SK-N-SH (cell line): ENCODE measurements around the gene KNSTRN. TPM values are rescaled to one million over a fixed set of nuclear protein-coding genes. Genes with fewer than 3 reads are reported as not detected.

ENCODE experiments used
- CTCF ChIA-PET: fragments of 300-600, 350-600 bp; formaldehyde crosslinking; extraction: SDS; loops from one replicate; lab custom pipeline; 2021; lab: Yijun Ruan, JAX
- POLR2A ChIA-PET: fragments of 350-600 bp; sonication (Branson Sonifier 250); formaldehyde crosslinking; extraction: SDS; loops from one replicate; lab custom pipeline; 2020; ENCODE audit warnings: antibody characterized with exemption, inconsistent platforms; lab: Yijun Ruan, JAX
- DNase-seq: peaks from one replicate; pipeline ENCODE4 v3.0.0; 2012
- H2AFZ ChIP-seq: fragments of 200-600 bp; sonication (generic); 2 replicates; pipeline ENCODE4 v1.8.1; 2016; ENCODE audit warnings: antibody characterized with exemption, mild to moderate bottlenecking, low read depth
- H3F3A ChIP-seq: fragments of 200-600 bp; sonication (generic); replicated peaks from 2 replicates; pipeline ENCODE3; 2016; ENCODE audit warnings: antibody characterized with exemption, mild to moderate bottlenecking; ENCODE audit not compliant: insufficient read depth
- H3K27ac ChIP-seq, 2 experiments: fragments of 200-500 bp in 1 of 2; fragments of 200-600 bp in 1 of 2; sonication (Bioruptor generic) in 1 of 2; sonication (generic), shearing (Covaris generic) in 1 of 2; 2 replicates each; pipeline versions ENCODE4 v1.5.1 to v1.6.1; 2014 to 2016; ENCODE audit warnings: low read depth in 2 of 2, inconsistent platforms in 1 of 2, low read length in 1 of 2, mild to moderate bottlenecking in 1 of 2, mixed read lengths in 1 of 2
- H3K27me3 ChIP-seq: fragments of 200-600 bp; sonication (generic), shearing (Covaris generic); 2 replicates; pipeline ENCODE4 v1.6.1; 2016; ENCODE audit warnings: mixed run types; ENCODE audit not compliant: insufficient read depth
- H3K36me3 ChIP-seq, 2 experiments: fragments of 200-500 bp in 1 of 2; fragments of 200-600 bp in 1 of 2; sonication (Bioruptor generic) in 1 of 2; sonication (generic) in 1 of 2; replicated peaks in 1 of 2; 2 replicates each; pipeline versions ENCODE3 to v1.5.1; 2014 to 2016; ENCODE audit warnings: low read length in 1 of 2, mild to moderate bottlenecking in 1 of 2; ENCODE audit not compliant: insufficient read depth in 2 of 2, control insufficient read depth in 1 of 2
- H3K4me1 ChIP-seq, 2 experiments: fragments of 200-500 bp in 1 of 2; fragments of 200-600 bp in 1 of 2; sonication (Bioruptor generic) in 1 of 2; sonication (generic), shearing (Covaris generic) in 1 of 2; 2 replicates each; pipeline versions ENCODE4 v1.5.1 to v1.6.1; 2014 to 2016; ENCODE audit warnings: low read depth in 1 of 2, low read length in 1 of 2, mixed run types in 1 of 2; ENCODE audit not compliant: insufficient read depth in 2 of 2, control insufficient read depth in 1 of 2
- H3K4me2 ChIP-seq: fragments of 200-600 bp; sonication (generic), shearing (Covaris generic); 2 replicates; pipeline ENCODE4 v1.6.1; 2017; ENCODE audit warnings: mixed run types
- H3K4me3 ChIP-seq, 2 experiments: fragments of 200-500 bp in 1 of 2; fragments of 200-600 bp in 1 of 2; sonication (Bioruptor generic) in 1 of 2; sonication (generic), shearing (Covaris generic) in 1 of 2; 2 replicates each; pipeline versions ENCODE4 v1.5.1 to v1.8.1; 2014 to 2016; ENCODE audit warnings: low read depth in 2 of 2, inconsistent platforms in 1 of 2, low read length in 1 of 2, mild to moderate bottlenecking in 1 of 2, mixed read lengths in 1 of 2, moderate library complexity in 1 of 2
- H3K79me2 ChIP-seq: fragments of 200-600 bp; sonication (generic); 2 replicates; pipeline ENCODE4 v1.8.1; 2017; ENCODE audit warnings: mild to moderate bottlenecking; ENCODE audit not compliant: insufficient read depth
- H3K9ac ChIP-seq: fragments of 200-600 bp; sonication (generic); 2 replicates; pipeline ENCODE4 v1.6.1; 2017; ENCODE audit warnings: mixed run types
- H3K9me2 ChIP-seq: fragments of 200-600 bp; sonication (generic); 2 replicates; pipeline ENCODE4 v1.6.1; 2017; ENCODE audit warnings: mixed run types
- H3K9me3 ChIP-seq: fragments of 200-600 bp; sonication (generic); 2 replicates; pipeline ENCODE4 v1.6.1; 2017; ENCODE audit warnings: mixed run types, mild to moderate bottlenecking, moderate library complexity
- H4K20me1 ChIP-seq: fragments of 200-600 bp; sonication (generic); 2 replicates; pipeline ENCODE4 v1.6.1; 2017; ENCODE audit warnings: mild to moderate bottlenecking, mixed run types; ENCODE audit not compliant: insufficient read depth
- CTCF ChIP-seq: fragments of 200-600 bp; sonication (generic); IDR thresholded peaks from 2 replicates; pipeline ENCODE4 v1.6.1; 2017; ENCODE audit warnings: antibody characterized with exemption, mild to moderate bottlenecking, moderate library complexity
- ELF1 ChIP-seq: IDR thresholded peaks from 2 replicates; pipeline ENCODE4 v1.4.0; 2012
- EP300 ChIP-seq, 2 experiments: IDR thresholded peaks; 2 replicates each; pipeline versions ENCODE4 v1.4.0 to v1.6.1; 2012; ENCODE audit warnings: borderline replicate concordance in 1 of 2, low read depth in 1 of 2, low read length in 1 of 2
- EZH2phosphoT487 ChIP-seq: fragments of 200-600 bp; sonication (generic); IDR thresholded peaks from 2 replicates; pipeline ENCODE4 v1.6.1; 2017; ENCODE audit warnings: low read depth, mixed run types, mild to moderate bottlenecking, antibody characterized with exemption, moderate library complexity, borderline replicate concordance
- FOXJ3 ChIP-seq: sonication (generic); formaldehyde crosslinking; IDR thresholded peaks from 2 replicates; pipeline ENCODE4 v1.5.1; 2020; ENCODE audit warnings: mild to moderate bottlenecking, missing genetic modification reagents
- FOXM1 ChIP-seq: IDR thresholded peaks from 2 replicates; pipeline ENCODE4 v1.4.0; 2012; ENCODE audit warnings: low read depth, mild to moderate bottlenecking
- MAX ChIP-seq: IDR thresholded peaks from 2 replicates; pipeline ENCODE4 v1.4.0; 2012; ENCODE audit warnings: low read depth
- MXI1 ChIP-seq: IDR thresholded peaks from 2 replicates; pipeline ENCODE4 v1.6.1; 2012; ENCODE audit warnings: mild to moderate bottlenecking, low read depth, low read length, improper control_type of control experiment
- NFIC ChIP-seq: IDR thresholded peaks from 2 replicates; pipeline ENCODE4 v1.4.0; 2012; ENCODE audit warnings: borderline replicate concordance
- NRF1 ChIP-seq: IDR thresholded peaks from 2 replicates; pipeline ENCODE4 v1.6.1; 2012; ENCODE audit warnings: low read depth, mild to moderate bottlenecking, low read length
- PBX3 ChIP-seq: IDR thresholded peaks from 2 replicates; pipeline ENCODE4; 2012
- RAD21 ChIP-seq: IDR thresholded peaks from 2 replicates; pipeline ENCODE4 v1.6.1; 2012; ENCODE audit warnings: mild to moderate bottlenecking, low read length
- RCOR1 ChIP-seq: fragments of 150-350 bp; IDR thresholded peaks from 2 replicates; pipeline ENCODE4 v1.6.1; 2017; ENCODE audit warnings: antibody characterized with exemption, low read length
- RFX5 ChIP-seq: IDR thresholded peaks from 2 replicates; pipeline ENCODE4 v1.6.1; 2012; ENCODE audit warnings: mild to moderate bottlenecking, improper control_type of control experiment, low read length
- RXRA ChIP-seq: IDR thresholded peaks from 2 replicates; pipeline ENCODE4 v1.4.0; 2012; ENCODE audit warnings: low read depth, mild to moderate bottlenecking, borderline replicate concordance
- SIN3A ChIP-seq: IDR thresholded peaks from 2 replicates; pipeline ENCODE4 v1.6.1; 2012; ENCODE audit warnings: low read depth, mild to moderate bottlenecking, low read length, moderate library complexity, borderline replicate concordance
- TCF12 ChIP-seq: IDR thresholded peaks from 2 replicates; pipeline ENCODE4 v1.4.0; 2012
- TEAD4 ChIP-seq: IDR thresholded peaks from 2 replicates; pipeline ENCODE4 v1.4.0; 2012; ENCODE audit warnings: mild to moderate bottlenecking, borderline replicate concordance; ENCODE audit not compliant: insufficient read depth
- USF2 ChIP-seq: fragments of 150-350 bp; IDR thresholded peaks from 2 replicates; pipeline ENCODE4 v1.6.1; 2017; ENCODE audit warnings: antibody characterized with exemption, low read length, low read depth, borderline replicate concordance
- ZBTB33 ChIP-seq: IDR thresholded peaks from 2 replicates; pipeline ENCODE4 v1.4.0; 2012; ENCODE audit warnings: low read depth, borderline replicate concordance
- WGBS: methylation state at CpG from one replicate; pipeline ENCODE4 v1.1.6; 2017; ENCODE audit warnings: low lambda C conversion rate; 5-methylcytosine and 5-hydroxymethylcytosine counted together
- polyA plus RNA-seq, 3 experiments: library from polyadenylated mRNA; depleted of rRNA; stranded (reverse); fragments of >200 nt; gene quantifications; 2 replicates each; pipeline ENCODE4 v1.2.3, GENCODE V29; 2012

Gene KNSTRN
- polyA plus RNA-seq, 1 of the 3 experiments (the other 2 are of a cell fraction) = 25.5 TPM

- Histone ChIP-seq H3K27ac (no peak overlapping the region; a peak in 1 of 4 replicates), H3K27me3 (no peaks in the 10 kb centered on the region)
- TF ChIP-seq TCF12 (no peak), CTCF (no peak), TEAD4 (no peak), FOXM1 (no peak), RXRA (no peak), USF2 (no peak), SIN3A (no peak), ELF1 (no peak), NFIC (no peak), PBX3 (no peak), NRF1 (no peak), RFX5 (no peak), MAX (no peak), FOXJ3 (CRISPR knock-in tag) (no peak), EP300 (IDR thresholded peaks at IDR 0.05; ENCODE audit: borderline replicate concordance in 1 of 2, low read depth in 1 of 2, low read length in 1 of 2) (no peak), EZH2phosphoT487 (no peak), RAD21 (no peak), ZBTB33 (no peak), RCOR1 (no peak), MXI1 (no peak)
- TF ChIP-seq, all 33 proteins: peak for 0
- H3K9me2 ChIP-seq = no peaks in the 10 kb centered on the region
- no peaks in the 10 kb centered on the region for H3K9me3 ChIP-seq
- H4K20me1 ChIP-seq = no peaks in the 10 kb centered on the region
- 100% methylated on average over 7 of the region's 13 CpGs for WGBS
- 0 out of 2 replicates have a peak overlapping the region, but pooled peaks have one; percentile 98 for H3K9ac ChIP-seq
- peaks cover 49% of the 10 kb centered on the region for H3K79me2 ChIP-seq
- no peak overlapping the region for H2AFZ ChIP-seq
- peaks cover 48 to 50% of the 10 kb centered on the region in 2 experiments; a peak in 3 of 4 replicates for H3K4me1 ChIP-seq
- no peak for DNase-seq
- peaks cover 19 to 26% of the 10 kb centered on the region in 2 experiments for H3K36me3 ChIP-seq
- peak overlapping the region; percentile 94; the same call in 1 of the 2 replicates for H3K4me2 ChIP-seq
- POLR2A ChIA-PET = interaction anchor here (1.4 to 1.6 kb wide), 2 partner anchors 9 to 13 kb away, joined by 4 to 5 read pairs; partner anchors contain the start of gene INAFM2
- peaks cover 25% of the 10 kb centered on the region for H3F3A ChIP-seq
- CTCF ChIA-PET = interaction anchor here (1.4 to 70.6 kb wide), 6 partner anchors 6 to 119 kb away, joined by 4 to 2194 read pairs (median 242); partner anchors contain the start of genes ANKRD63, CCDC9B, DISP2 and INAFM2
- H3K4me3 ChIP-seq = no peak overlapping the region
Measured at GRCh38 chr15:40335938-40336743, 46.4 kb upstream of the KNSTRN start.
